Activated T-cell treated with anti-CD3 and anti-CD28 coated beads for 24 hours (primary cell): ENCODE data around the gene TOLLIP.
"Not testable (repeated sequence)": the region's sequence is repeated elsewhere in the genome, so short reads cannot be mapped to it uniquely, and the experiment has no call there.

Experiments used
- DNase-seq: peaks from one replicate; pipeline ENCODE4 v3.0.0-alpha.2; 2020; ENCODE audit warnings: low read depth

The TOLLIP gene

DNA sequence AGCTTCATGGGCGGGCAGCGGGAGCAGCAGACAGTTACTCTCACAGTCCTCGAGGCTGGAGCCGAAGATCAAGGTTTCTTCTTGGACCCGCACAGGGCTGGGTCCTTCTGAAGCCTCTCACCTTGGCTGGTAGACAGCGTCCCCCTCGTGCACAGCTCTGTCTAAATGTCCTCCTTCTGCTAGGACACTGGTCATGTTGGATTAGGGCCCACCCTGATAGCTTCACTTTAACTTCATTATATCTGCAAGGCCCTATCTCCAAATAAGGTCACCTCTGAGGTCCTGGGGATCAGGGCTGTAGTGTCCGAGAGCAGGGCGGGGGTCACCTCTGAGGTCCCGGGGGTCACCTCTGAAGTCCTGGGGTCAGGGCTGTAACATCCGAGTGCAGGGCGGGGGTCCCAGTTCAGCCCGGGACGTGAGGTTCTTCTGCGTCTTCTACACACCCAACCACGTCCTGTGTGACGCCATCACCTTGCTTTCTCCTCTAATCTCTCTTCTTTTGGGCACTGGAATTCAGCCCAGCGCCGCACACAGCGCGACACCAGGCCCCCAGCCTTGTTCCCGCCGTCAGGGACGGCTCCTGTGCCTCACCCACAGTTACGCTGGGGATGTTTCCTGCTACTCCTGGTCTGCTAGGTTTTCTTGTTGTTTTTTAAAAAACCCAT is 34.1 kb upstream of the TOLLIP start:
- DNase-seq: no peak

DNA sequence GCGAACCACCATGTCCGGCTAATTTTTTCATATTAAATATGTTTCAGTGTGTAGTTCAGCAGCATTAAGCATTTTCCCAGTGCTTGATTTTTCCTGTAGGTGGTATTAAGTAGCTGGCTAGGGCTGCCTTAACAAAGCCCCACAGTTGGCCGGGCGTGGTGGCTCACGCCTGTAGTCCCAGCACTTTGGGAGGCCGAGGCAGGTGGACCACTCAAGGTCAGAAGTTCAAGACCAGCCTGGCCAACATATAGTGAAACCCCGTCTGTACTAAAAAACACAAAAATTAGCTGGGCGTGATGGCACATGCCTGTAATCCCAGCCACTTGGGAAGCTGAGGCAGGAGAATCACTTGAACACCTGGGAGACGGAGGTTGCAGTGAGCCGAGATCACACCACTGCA is 33.5 kb upstream of the TOLLIP start:
- DNase-seq: no peak

DNA sequence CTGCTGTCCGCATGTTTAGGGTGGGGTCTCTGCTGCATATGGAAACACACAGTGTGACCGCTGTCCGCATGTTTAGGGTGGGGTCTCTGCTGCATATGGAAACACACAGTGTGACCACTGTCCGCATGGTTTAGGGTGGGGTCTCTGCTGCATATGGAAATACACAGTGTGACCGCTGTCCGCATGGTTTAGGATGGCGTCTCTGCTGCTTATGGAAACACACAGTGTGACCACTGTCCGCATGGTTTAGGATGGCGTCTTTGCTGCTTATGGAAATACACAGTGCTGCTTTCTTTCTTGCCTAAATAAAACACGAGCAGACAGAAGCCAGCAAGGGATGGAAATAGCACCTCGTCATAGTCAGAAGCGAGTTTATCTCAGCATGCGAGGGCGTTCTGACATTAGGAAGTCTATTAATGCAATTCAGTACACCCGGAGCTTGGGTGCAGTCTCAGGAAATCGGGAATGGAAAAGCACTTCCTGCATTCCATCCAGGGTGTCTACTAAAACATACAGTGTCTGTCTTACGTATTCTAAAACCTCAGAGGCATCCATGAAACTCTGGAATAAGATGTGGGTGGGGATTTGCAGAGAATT is 32.6 kb upstream of the TOLLIP start:
- no peak for DNase-seq

DNA sequence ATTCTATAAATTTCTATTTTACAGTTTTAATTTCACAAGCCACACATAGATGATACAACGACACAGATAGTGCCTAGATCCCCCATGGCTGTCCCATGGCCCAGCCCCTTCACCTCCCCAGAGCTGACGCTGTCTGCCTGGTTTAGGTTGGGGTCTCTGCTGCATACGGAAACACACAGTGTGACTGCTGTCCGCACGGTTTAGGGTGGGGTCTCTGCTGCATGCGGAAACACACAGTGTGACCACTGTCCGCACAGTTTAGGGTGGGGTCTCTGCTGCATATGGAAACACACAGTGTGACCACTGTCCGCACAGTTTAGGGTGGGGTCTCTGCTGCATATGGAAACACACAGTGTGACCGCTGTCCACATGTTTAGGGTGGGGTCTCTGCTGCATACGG is 31.8 kb upstream of the TOLLIP start:
- DNase-seq: not testable (repeated sequence)

DNA sequence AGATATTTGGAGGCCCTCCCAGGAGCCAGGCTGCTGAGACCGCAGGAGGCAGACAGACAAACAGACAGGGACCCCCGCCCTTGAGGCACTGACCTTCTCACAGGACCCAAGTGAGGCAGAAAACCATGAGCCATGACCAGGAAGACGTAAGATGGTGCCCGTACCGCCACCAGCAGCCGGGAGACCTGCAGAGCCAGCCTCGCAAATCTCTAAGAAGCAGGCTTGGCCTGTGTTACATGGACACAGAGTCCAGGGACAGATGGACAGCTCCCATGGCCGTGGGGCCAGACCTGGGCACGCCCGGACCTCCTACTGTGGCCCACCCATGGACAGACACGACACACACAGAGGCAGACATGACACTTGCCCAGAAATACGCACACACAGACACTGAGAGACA is 30.7 kb upstream of the TOLLIP start:
- no peak for DNase-seq

DNA sequence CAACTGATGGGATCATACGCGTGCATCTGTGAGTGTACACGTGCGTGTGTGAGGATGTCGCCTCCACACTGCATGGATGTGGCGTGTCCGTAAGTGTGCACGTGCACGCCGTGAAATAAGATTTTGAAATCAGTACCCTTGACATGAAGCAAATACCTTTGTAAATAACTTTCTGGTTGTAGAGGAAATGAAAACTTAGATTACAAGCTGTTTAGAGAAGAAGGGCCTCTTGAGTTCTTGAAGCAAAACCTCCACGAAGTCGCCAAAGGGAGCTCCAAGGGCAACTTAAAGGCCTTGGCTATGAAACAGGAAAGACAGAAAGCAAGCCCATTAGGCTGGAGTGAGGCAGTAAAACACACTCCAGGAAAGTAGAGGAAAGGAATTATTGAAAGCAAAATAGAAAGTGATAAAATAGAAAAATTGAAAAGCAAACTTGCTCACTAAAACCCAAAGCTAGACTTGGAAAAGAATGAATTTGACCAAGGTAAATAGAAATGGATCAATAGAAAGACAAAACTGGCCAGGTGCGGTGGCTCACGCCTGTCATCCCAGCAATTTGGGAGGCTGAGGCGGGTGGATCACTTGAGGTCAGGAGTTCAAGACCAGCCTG is 29.7 kb upstream of the TOLLIP start:
- DNase-seq: no peak

DNA sequence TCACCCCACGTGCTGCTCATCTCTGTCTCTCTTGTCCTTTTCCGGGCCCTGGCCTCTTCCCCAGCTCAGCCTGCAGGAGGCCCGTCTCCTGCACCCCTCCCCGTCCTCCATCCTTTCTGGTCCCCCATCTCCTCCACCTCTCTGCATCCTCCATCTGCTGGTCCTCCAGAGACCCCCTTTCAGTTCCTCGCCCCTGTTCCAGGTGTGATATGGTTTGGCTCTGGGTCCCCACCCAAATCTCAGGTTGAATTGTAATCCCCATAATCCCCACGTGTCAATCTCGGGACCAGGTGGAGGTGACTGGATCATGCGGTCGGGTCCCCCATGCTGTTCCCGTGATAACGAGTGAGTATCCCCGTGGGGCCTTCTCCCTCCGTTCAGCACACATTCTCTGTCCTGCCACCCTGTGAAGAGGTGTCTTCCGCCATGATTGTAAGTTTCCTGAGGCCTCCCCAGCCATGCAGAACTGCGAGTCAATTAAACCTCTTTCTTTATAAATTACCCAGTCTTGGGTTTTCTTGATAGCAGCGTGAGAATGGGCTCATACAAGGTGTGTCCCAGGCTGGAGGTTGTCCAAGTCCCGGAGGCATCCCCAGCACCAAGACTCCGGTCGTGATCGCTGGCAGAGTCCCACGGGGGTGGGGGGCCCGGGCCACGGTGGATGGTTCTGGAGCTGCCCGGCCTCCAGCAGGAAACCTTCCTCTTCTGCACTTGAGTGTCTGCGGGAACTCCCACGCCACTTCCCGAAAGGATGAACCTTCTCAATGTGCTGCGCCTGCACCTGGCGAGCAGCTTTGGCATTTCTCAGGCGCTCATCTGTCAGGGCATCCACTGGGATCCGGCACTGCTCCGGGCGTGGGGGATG is 29.0 kb upstream of the TOLLIP start:
- DNase-seq: no peak

DNA sequence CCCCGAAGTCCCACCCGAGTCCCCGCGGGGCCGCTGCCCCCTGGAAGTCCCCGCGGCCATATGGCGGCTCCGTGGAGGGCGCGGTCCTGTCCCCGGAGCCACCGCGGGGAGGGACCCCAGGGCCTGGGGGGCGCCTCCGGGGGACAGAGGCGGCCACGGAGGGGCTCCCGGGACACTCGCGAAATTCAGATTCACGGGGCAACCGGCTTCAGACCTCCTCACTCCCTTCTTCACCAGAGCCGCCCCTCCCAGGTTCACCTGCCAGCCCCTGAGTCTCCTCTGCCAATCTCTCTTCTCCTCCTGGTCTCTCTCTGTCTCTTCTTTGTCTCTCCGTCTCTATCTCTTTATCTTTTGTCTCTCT is 28.2 kb upstream of the TOLLIP start:
- no peak for DNase-seq

DNA sequence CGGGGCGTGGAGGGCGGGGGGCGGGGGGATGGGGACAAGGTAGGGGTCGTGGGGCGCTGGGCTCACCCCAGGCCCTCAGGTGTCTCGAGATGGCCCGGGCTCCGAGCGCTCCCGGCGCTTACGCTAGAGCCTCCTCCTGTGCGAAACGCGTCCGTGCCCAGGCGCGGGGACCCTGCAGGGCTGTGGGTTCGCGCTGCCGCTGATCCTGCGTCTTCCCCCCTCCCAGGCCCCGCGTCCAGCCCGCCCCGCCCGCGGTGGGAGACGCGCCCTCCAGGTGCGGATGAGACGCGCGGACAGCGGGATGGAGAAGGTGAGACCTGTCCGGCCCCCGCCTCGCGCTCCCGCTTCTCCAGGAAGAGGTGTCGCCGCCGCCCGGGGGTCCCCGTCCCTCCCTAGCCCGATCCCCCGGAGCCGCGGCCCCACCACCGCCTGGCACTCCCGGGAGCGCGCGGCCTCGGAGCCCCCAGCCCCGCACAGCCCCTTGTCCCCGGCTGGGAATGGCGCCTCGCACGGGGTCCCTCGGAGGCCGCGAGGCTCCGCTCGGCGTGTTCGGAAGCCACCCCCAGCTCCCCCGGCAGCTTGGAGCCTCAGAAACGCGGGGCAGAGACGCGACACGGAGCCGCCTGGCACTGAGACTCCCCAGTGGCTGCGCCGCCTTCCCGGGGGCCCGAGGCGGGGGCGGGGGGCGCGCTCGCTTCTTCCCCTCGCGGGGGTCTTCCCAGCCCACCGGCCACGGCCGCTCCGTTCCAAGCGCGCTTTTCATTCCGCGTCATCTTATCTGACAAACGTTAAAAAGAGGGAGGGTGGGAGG is 27.6 kb upstream of the TOLLIP start:
- DNase-seq: peak; percentile 18

DNA sequence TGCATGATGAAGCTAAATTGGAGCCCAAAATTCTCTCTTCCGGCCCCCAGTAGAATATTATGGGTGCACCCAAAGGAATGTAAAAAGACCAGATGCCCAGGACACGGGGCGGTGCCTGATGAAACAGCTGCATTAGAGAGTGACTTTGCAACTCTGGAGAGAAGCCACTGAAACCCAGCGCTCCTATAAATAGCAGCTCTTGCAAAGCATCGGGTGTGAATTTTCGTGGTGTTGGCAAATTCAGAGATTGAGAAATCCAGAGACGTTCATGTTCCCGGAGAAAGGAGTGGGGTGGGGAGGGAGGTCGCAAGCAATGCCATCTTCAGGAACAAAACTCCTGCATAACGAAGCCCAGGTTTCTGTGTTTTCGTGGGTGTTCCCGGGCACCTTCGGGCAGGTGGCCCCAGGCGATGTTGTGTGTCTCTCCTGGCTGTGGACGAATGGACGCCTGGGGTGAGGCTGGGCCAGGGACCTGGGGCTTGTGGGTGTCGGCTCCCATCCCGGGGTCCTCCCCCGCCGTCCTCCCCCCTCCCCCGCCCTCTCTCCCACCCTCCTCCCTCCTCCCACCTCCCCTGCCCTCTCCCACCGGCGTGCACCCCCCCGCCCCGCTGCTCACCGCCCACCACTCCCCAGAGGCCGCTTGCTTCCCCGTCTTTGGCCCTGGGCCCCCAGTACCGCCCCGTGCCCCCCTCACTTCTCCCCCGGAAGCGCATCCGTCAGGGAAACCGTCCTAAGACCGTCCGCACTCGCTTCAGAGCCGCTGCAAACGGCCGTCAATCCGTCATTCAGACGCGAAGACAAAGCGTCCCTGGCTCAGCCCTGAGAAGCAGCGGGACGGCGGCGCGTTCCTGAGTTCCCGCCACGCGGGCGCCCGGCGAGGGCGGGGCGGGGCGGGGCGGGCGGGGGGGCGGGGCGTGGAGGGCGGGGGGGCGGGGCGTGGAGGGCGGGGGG is 26.7 kb upstream of the TOLLIP start:
- peak; percentile 37 for DNase-seq

DNA sequence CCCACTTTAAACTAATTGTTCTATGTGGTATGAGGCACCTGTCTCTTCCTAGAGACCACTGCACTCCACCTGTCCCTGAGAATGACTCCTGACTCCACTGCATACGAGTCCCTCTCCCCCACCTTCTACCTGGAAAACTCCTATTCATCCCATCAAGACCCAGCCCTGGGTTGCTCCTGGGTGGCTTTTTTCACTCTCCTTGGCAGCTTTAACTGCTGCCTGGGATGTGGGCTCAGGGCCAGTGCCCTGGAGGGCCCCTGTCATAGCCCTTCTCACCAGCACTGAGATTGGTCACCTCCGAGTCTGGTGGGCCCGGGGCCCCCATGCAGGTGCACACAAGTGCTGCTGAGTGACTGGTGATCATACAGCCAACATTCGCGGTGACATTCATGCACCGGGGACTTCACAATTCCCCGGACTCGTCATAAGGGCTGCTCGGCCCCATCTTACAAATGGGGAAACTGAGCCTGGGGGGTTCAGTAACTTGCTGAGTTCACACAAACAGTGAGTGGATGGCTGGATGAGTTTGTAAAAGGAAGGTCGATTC is 25.9 kb upstream of the TOLLIP start:
- DNase-seq: no peak

DNA sequence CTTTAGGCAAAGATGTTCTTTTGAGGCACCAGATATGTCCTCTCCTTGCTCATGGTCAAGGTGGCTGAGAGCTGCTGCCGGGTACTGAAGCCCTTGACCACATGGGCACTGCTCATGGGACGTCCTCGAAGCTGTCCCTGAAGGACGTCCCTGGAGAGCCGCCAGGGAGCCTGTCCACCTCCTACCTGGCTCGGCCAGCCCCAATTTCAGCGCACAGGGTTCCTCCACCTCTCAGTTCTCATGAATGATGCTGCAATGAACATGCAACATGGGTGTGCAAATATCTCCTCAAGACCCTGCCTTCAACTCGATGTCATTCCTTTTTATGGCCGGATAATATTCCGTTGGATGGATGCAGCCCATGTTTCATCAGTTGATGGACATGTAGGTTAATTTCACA is 24.4 kb upstream of the TOLLIP start:
- DNase-seq: no peak

DNA sequence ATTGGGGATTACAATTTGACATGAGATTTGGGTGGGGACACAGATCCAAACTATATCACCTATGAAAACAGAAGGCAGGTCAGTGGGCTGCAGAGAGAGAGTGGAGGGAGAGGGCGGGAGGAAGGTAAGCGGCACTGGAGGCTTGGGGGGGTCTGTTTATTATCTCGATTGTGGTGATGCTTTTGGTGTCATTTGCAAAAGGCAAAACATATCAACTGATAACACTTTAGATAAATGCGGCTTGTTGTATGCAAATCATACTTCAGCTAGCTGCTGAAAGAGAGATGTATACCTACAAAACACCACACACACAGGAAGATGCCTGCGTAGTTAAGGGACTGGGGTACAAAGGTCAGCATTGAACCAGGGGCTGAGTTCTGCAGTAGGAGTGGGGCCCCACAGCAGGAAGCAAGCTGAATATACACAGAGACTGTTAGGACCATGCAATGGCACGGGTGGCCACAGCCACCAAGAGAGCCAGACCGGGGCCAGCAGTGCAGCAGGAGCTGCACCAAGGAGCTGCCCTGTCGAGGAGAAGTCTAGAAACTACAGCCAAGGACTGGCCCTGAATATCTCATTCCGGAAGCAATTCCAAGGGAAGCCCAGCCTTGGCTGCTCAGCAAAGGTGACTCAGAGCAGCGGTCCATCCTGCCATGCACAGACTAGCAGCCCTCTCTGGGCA is 23.8 kb upstream of the TOLLIP start:
- no peak for DNase-seq

DNA sequence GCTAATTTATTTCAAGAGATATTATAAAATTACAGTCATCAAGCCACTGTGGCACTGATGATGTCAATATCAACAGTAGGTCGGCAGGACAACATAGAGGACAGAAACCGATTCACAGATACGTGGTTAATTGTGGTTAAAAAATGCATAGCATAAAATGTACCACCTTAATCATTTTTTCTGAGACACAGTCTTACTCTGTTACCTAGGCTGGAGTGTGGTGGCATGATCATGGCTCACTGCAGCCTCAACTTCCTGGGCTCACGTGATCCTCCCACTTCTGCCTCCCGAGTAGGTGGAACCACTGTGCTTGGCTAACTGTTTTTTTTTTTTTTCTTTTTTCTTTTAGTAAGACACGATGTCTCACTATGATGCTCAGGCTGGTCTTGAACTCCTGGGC is 21.0 kb upstream of the TOLLIP start:
- peak; percentile 17 for DNase-seq

DNA sequence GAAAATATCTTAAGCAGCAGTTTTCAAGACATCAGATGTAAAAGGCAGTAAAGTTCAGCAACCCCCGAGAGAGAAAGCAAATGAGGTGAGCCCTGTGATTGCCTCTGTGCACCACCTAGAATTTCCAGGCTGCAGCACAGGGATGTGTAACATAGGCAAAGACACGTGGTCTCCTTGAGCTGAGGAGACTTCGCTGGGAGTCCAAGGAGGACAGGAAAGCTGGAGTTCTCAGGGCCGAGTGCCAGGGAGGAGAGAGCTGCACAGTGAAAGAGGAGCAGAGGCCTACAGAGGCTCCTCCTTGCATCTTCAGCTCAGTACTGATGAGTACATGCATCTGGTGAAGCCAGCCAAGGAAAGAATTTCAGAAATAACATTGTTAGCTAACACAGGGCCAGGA is 17.6 kb upstream of the TOLLIP start:
- DNase-seq: no peak

DNA sequence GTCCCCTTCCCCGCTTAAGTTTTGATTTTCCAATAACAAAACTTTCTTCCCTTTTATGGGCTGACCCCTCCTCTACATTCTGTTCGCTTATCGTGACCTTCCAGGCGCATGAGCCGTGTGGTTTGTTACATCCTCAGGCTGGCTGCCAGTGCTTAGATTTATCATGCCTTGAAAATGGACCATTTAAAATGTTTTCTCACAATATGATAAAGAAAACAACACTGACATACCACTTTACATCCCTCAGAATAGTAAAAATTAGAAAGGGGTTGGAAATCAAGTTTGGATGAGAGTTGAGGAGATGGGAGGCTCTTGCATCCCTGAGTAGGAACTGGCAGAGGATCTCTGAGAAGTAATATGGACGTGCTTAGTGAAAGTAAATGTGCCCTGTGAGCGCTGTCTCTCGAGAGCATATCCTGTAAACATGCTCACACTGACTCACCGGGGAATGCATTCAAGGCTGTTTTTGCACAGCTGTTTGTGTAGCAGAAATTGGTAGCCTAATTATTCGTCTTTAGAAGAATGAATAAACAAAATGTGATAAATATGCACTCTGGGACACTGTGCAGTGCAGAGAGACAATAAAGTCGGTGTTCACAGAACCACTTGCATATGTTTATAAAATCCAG is 17.1 kb upstream of the TOLLIP start:
- no peak for DNase-seq

DNA sequence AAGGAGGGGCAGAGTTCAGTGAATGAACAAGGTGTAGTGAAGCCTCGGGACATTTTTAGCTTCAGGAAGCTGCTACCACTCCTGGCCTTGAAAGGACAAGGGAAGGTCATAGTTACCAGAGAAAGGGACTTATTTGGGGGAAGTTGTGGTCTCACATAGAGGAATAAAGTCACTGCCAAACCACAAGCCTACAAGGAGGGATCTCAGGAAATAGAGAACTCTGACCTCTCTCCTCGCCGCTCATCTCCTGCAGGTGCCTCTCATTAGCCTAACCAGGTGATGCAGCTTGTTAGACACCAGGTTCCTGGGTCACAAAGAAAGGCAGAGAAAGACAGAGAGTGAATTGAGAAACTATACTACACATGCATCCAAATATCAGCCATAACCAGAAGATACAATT is 14.3 kb upstream of the TOLLIP start:
- no peak for DNase-seq

DNA sequence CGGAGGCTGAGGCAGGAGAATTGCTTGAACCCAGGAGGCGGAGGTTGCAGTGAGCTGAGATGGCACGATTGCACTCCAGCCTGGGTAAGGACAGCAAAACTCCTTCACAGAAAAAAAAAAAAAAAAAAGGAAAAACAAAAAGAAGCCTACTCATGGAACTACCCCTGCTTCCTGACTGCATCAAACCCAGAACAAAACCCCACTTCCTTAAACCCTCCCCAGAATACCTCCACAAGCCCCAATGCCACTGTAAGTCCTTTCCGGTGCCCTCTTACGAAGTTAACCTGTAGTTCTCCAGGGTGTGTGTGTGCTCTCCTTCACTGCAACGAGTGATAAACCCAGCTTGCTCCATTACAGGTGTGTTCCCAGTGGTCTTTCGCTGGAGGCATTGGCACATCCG is 8.6 kb upstream of the TOLLIP start:
- no peak for DNase-seq

DNA sequence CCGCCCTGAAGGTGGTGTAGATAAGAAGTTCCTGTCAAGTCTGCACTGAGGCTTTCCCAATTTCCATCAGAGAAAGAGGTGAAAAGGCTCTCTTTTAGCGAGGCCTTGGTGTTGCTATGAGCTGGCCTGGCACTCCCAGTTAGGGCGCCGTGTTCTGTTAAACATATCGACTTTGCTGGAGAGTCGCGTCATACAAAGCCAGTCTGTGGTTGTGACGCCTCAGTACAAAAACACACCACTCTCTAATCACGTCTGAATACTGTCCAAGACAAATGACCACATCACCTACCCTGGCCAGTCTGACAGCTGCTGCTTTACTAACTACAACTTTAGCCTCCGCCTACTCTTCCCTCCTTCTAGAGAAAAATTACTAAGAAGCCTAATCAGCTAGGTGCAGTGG is 8.0 kb upstream of the TOLLIP start:
- DNase-seq: no peak
